MM.1S (cell line): Measurements from ENCODE around the gene FARP1.

Experiments
- EZH2 ChIP-seq: fragments of 300-600 bp; sonication (generic); optimal IDR thresholded peaks from 2 replicates; pipeline ENCODE3; 2017; ENCODE audit warnings: low read depth, mild to moderate bottlenecking, antibody characterized with exemption, low read length, mixed read lengths
- TF ChIP-seq, protein P1 (sequence below): fragments of 300-600 bp; sonication (generic); IDR thresholded peaks from 2 replicates; pipeline ENCODE4 v1.5.1; 2016; ENCODE audit warnings: antibody characterized with exemption, low read length, mixed read lengths

DNA sequence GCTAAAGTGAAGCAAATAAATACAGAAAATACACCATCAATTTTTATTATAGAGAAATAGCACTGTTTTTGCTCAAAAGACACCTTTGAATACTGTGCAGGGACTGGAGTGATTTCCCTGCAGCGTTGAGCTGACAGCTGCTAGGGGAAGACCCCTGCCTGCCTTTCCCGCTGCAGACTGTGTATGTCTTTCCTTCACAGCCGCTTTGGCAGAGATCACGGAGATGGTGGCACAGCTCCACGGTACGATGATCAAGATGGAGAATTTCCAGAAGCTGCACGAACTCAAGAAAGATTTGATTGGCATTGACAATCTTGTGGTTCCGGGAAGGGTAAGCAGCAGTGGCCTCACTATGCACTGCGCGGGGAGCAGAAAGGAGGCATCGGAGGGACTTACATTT is 292.5 kb downstream of the FARP1 start:
- TF ChIP-seq, protein P1, sequence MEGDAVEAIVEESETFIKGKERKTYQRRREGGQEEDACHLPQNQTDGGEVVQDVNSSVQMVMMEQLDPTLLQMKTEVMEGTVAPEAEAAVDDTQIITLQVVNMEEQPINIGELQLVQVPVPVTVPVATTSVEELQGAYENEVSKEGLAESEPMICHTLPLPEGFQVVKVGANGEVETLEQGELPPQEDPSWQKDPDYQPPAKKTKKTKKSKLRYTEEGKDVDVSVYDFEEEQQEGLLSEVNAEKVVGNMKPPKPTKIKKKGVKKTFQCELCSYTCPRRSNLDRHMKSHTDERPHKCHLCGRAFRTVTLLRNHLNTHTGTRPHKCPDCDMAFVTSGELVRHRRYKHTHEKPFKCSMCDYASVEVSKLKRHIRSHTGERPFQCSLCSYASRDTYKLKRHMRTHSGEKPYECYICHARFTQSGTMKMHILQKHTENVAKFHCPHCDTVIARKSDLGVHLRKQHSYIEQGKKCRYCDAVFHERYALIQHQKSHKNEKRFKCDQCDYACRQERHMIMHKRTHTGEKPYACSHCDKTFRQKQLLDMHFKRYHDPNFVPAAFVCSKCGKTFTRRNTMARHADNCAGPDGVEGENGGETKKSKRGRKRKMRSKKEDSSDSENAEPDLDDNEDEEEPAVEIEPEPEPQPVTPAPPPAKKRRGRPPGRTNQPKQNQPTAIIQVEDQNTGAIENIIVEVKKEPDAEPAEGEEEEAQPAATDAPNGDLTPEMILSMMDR: no peak
- no peak for TF ChIP-seq EZH2
